Measurements from ENCODE around the gene ARL5C.
A peak's percentile ranks its signal among the peaks of the same experiment; 100 is the strongest.

ARL5C gene

DNA sequence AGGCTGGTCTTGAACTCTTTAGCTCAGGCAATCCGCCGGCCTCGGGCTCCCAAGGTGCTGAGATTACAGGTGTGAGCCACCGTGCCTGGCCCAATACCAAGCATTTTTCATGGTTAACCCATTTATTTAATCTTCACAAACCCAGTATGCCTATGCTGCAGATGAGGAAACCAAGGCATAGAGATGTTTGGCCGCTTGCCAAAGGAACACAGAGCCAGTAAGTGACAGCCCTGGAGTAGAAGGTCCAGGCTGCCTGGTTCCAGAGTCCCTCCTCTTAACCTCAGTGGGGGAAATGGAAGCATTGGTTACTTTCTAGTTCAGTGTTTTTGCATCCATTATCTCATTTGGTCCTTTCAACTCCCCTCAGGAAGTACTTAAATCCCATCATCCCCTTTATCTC is 15.3 kb upstream of the ARL5C start:
- H3K4me1 ChIP-seq, result no peaks in the 10 kb centered on the region
- H3K9me3 ChIP-seq, result no peaks in the 10 kb centered on the region
- TF ChIP-seq, protein P1, sequence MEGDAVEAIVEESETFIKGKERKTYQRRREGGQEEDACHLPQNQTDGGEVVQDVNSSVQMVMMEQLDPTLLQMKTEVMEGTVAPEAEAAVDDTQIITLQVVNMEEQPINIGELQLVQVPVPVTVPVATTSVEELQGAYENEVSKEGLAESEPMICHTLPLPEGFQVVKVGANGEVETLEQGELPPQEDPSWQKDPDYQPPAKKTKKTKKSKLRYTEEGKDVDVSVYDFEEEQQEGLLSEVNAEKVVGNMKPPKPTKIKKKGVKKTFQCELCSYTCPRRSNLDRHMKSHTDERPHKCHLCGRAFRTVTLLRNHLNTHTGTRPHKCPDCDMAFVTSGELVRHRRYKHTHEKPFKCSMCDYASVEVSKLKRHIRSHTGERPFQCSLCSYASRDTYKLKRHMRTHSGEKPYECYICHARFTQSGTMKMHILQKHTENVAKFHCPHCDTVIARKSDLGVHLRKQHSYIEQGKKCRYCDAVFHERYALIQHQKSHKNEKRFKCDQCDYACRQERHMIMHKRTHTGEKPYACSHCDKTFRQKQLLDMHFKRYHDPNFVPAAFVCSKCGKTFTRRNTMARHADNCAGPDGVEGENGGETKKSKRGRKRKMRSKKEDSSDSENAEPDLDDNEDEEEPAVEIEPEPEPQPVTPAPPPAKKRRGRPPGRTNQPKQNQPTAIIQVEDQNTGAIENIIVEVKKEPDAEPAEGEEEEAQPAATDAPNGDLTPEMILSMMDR (IDR thresholded peaks at IDR 0.05; ENCODE audit: low read depth, low read length), result no peak
- no peak overlapping the region for H3K4me3 ChIP-seq (ENCODE audit: low read depth, low read length)
- no peaks in the 10 kb centered on the region for H3K27me3 ChIP-seq
- no peak for DNase-seq
- peaks cover 10% of the 10 kb centered on the region for H3K36me3 ChIP-seq

GRCh38 chr17:39178536-39178935 is 12.6 kb upstream of the ARL5C start:
- Histone ChIP-seq H3K36me3 (peaks cover 3% of the 10 kb centered on the region), H3K4me1 (no peaks in the 10 kb centered on the region), H3K27me3 (no peaks in the 10 kb centered on the region), H3K4me3 (ENCODE audit: low read depth, low read length) (no peak overlapping the region), H3K9me3 (no peaks in the 10 kb centered on the region)
- no peak for DNase-seq
- TF ChIP-seq, protein P1 (IDR thresholded peaks at IDR 0.05; ENCODE audit: low read depth, low read length), result no peak

- DNase-seq, result peak; percentile 74
- H3K4me1 ChIP-seq, result no peaks in the 10 kb centered on the region
- H3K9me3 ChIP-seq, result no peaks in the 10 kb centered on the region
- H3K4me3 ChIP-seq (ENCODE audit: low read depth, low read length), result no peak overlapping the region
- peaks cover 3% of the 10 kb centered on the region for H3K36me3 ChIP-seq
- no peaks in the 10 kb centered on the region for H3K27me3 ChIP-seq
- TF ChIP-seq, protein P1 (IDR thresholded peaks at IDR 0.05; ENCODE audit: low read depth, low read length), result no peak
These were observed 11.3 kb upstream of the ARL5C start for GRCh38 chr17:39177256-39177655.

DNA sequence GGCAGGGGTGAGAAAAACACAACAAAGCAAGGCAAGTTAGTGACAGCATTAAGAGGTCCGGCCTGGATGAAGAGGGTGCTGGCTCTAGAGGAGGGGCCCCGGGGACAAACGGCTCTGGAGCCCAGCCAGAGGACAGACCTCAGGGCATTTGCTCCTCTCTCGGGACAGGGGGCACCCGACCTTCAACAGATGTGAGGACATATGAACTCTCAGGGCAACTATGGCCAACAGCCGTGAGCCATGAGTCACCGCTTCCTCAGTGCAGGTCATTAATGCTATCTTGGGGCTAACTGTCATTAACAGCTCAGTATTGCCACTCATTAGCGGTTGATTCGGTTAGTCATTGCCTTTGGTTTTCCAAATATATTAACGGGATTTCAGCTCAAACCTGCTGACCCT is 9.7 kb upstream of the ARL5C start:
- Histone ChIP-seq H3K4me3 (ENCODE audit: low read depth, low read length) (no peak overlapping the region), H3K36me3 (peaks cover 3% of the 10 kb centered on the region), H3K27me3 (no peaks in the 10 kb centered on the region), H3K4me1 (no peaks in the 10 kb centered on the region), H3K9me3 (no peaks in the 10 kb centered on the region)
- TF ChIP-seq, protein P1 (IDR thresholded peaks at IDR 0.05; ENCODE audit: low read depth, low read length), result no peak
- DNase-seq, result no peak

- peak; percentile 84 for DNase-seq
- TF ChIP-seq, protein P1 (IDR thresholded peaks at IDR 0.05; ENCODE audit: low read depth, low read length), result peak; percentile 86
- Histone ChIP-seq H3K9me3 (no peaks in the 10 kb centered on the region), H3K4me1 (no peaks in the 10 kb centered on the region), H3K36me3 (peaks cover 3% of the 10 kb centered on the region), H3K27me3 (no peaks in the 10 kb centered on the region), H3K4me3 (ENCODE audit: low read depth, low read length) (no peak overlapping the region)
These were observed 9.1 kb upstream of the ARL5C start for GRCh38 chr17:39174920-39175694.

- peaks cover 3% of the 10 kb centered on the region for H3K36me3 ChIP-seq
- no peaks in the 10 kb centered on the region for H3K4me1 ChIP-seq
- no peak for DNase-seq
- H3K4me3 ChIP-seq (ENCODE audit: low read depth, low read length), result no peak overlapping the region
- H3K9me3 ChIP-seq, result no peaks in the 10 kb centered on the region
- TF ChIP-seq, protein P1 (IDR thresholded peaks at IDR 0.05; ENCODE audit: low read depth, low read length), result no peak
- no peaks in the 10 kb centered on the region for H3K27me3 ChIP-seq
These were observed 7.7 kb upstream of the ARL5C start for GRCh38 chr17:39173526-39174274.

All from BE2C (cell line).